ENCODE results near the gene CYP4A22. TPM values are rescaled to one million over a fixed set of nuclear protein-coding genes. Genes with fewer than 3 reads are reported as not detected.

Gene CYP4A22
- total and polyA plus RNA-seq, 2 donors (not counting 1 experiment from before 2014, with no cell fraction given): not detected

- Histone ChIP-seq H3K9me3 (ENCODE audit: control insufficient read depth, insufficient read depth, low read depth, low read length) (no peaks in the 10 kb centered on the region), H3K27ac (ENCODE audit: insufficient read depth, low read length) (no peak overlapping the region), H3K27me3 (ENCODE audit: control insufficient read depth, insufficient read depth, low read length) (no peaks in the 10 kb centered on the region), H2AFZ (ENCODE audit: low read length) (no peak overlapping the region), H3K9ac (ENCODE audit: insufficient read depth, low read length) (no peak overlapping the region), H3K79me2 (ENCODE audit: control insufficient read depth, insufficient read depth, low read length) (no peaks in the 10 kb centered on the region), H4K20me1 (ENCODE audit: control insufficient read depth, extremely low read depth, insufficient read depth, low read length) (no peaks in the 10 kb centered on the region), H3K4me1 (ENCODE audit: control insufficient read depth, extremely low read depth, insufficient read depth, low read length) (peaks cover 2% of the 10 kb centered on the region), H3K4me2 (ENCODE audit: extremely low read depth, insufficient read depth, low read length) (no peak overlapping the region), H3K4me3 (replicated peaks in 1 of 4; ENCODE audit: control extremely low read depth in 1 of 4, insufficient read depth in 1 of 4, low read depth in 3 of 4, low read length in 4 of 4) (no peak overlapping the region), H3K36me3 (ENCODE audit: control insufficient read depth, insufficient read depth, low read length) (no peaks in the 10 kb centered on the region)
- TF ChIP-seq CTCF (conservative IDR thresholded peaks at IDR 0.05 in 1 of 2, IDR thresholded peaks at IDR 0.05 in 1 of 2; ENCODE audit: low read depth in 1 of 2, low read length in 2 of 2): no peak
- no peak for TF ChIP-seq EZH2 (IDR thresholded peaks at IDR 0.05; ENCODE audit: low read length, missing control alignments)
- DNase-seq (ENCODE audit: low read depth in 2 of 2): no peak
These were observed 51.8 kb downstream of the CYP4A22 start for GRCh38 chr1:47188791-47189785.

GRCh38 chr1:47189844-47190508 lies 52.7 kb downstream of the CYP4A22 start, which contains the start of gene PDZK1IP1:
Gene PDZK1IP1 (minus strand): TSS chr1:47190036. CDS start chr1:47189932, 104 bp downstream.
- no peaks in the 10 kb centered on the region for H3K79me2 ChIP-seq (ENCODE audit: control insufficient read depth, insufficient read depth, low read length)
- H3K9me3 ChIP-seq (ENCODE audit: control insufficient read depth, insufficient read depth, low read depth, low read length): no peaks in the 10 kb centered on the region
- no peak within 1 kb of the TSS for H3K4me2 ChIP-seq (ENCODE audit: extremely low read depth, insufficient read depth, low read length)
- H4K20me1 ChIP-seq (ENCODE audit: control insufficient read depth, extremely low read depth, insufficient read depth, low read length): no peaks in the 10 kb centered on the region
- H3K4me1 ChIP-seq (ENCODE audit: control insufficient read depth, extremely low read depth, insufficient read depth, low read length): peaks cover 2% of the 10 kb centered on the region
- no peaks in the 10 kb centered on the region for H3K36me3 ChIP-seq (ENCODE audit: control insufficient read depth, insufficient read depth, low read length)
- no peak for TF ChIP-seq EZH2 (IDR thresholded peaks at IDR 0.05; ENCODE audit: low read length, missing control alignments)
- TF ChIP-seq CTCF (conservative IDR thresholded peaks at IDR 0.05 in 1 of 2, IDR thresholded peaks at IDR 0.05 in 1 of 2; ENCODE audit: low read depth in 1 of 2, low read length in 2 of 2): no peak
- no peak within 1 kb of the TSS for H2AFZ ChIP-seq (ENCODE audit: low read length)
- H3K4me3 ChIP-seq (replicated peaks in 1 of 4; ENCODE audit: control extremely low read depth in 1 of 4, insufficient read depth in 1 of 4, low read depth in 3 of 4, low read length in 4 of 4): no peak within 1 kb of the TSS
- no peaks in the 10 kb centered on the region for H3K27me3 ChIP-seq (ENCODE audit: control insufficient read depth, insufficient read depth, low read length)
- no peak within 1 kb of the TSS for H3K27ac ChIP-seq (ENCODE audit: insufficient read depth, low read length)
- no peak within 1 kb of the TSS for H3K9ac ChIP-seq (ENCODE audit: insufficient read depth, low read length)
- peak; percentile 50 to 70 for DNase-seq (ENCODE audit: low read depth in 2 of 2)

- H2AFZ ChIP-seq (ENCODE audit: low read length): no peak overlapping the region
- no peaks in the 10 kb centered on the region for H3K79me2 ChIP-seq (ENCODE audit: control insufficient read depth, insufficient read depth, low read length)
- DNase-seq (ENCODE audit: low read depth in 2 of 2): no peak
- no peak overlapping the region for H3K4me3 ChIP-seq (replicated peaks in 1 of 4; ENCODE audit: control extremely low read depth in 1 of 4, insufficient read depth in 1 of 4, low read depth in 3 of 4, low read length in 4 of 4)
- no peaks in the 10 kb centered on the region for H4K20me1 ChIP-seq (ENCODE audit: control insufficient read depth, extremely low read depth, insufficient read depth, low read length)
- TF ChIP-seq EZH2 (IDR thresholded peaks at IDR 0.05; ENCODE audit: low read length, missing control alignments): no peak
- TF ChIP-seq CTCF (conservative IDR thresholded peaks at IDR 0.05 in 1 of 2, IDR thresholded peaks at IDR 0.05 in 1 of 2; ENCODE audit: low read depth in 1 of 2, low read length in 2 of 2): no peak
- no peaks in the 10 kb centered on the region for H3K9me3 ChIP-seq (ENCODE audit: control insufficient read depth, insufficient read depth, low read depth, low read length)
- no peaks in the 10 kb centered on the region for H3K27me3 ChIP-seq (ENCODE audit: control insufficient read depth, insufficient read depth, low read length)
- H3K4me1 ChIP-seq (ENCODE audit: control insufficient read depth, extremely low read depth, insufficient read depth, low read length): peaks cover 2% of the 10 kb centered on the region
- no peak overlapping the region for H3K4me2 ChIP-seq (ENCODE audit: extremely low read depth, insufficient read depth, low read length)
- H3K9ac ChIP-seq (ENCODE audit: insufficient read depth, low read length): no peak overlapping the region
- no peak overlapping the region for H3K27ac ChIP-seq (ENCODE audit: insufficient read depth, low read length)
- no peaks in the 10 kb centered on the region for H3K36me3 ChIP-seq (ENCODE audit: control insufficient read depth, insufficient read depth, low read length)
These were observed 53.2 kb downstream of the CYP4A22 start for GRCh38 chr1:47190509-47190855.

Measured in fibroblast of lung (primary cell).